ENCODE measurements around the gene MAGIX. TPM values are rescaled to one million over a fixed set of nuclear protein-coding genes. Genes with fewer than 3 reads are reported as not detected.

The MAGIX gene
- total RNA-seq, 1 donor, result 1.8 TPM

GRCh38 chrX:49165901-49166881 lies 3.6 kb downstream of the MAGIX start:
- Histone ChIP-seq H2AFZ (ENCODE audit: low read length) (peak overlapping the region; percentile 51), H4K20me1 (ENCODE audit: insufficient read depth, low read length) (no peaks in the 10 kb centered on the region), H3K79me2 (ENCODE audit: insufficient read depth, low read length) (no peaks in the 10 kb centered on the region), H3K4me3 (ENCODE audit: insufficient read depth, low read length) (peak overlapping the region; percentile 72), H3K27me3 (ENCODE audit: insufficient read depth, low read length) (no peaks in the 10 kb centered on the region), H3K4me1 (ENCODE audit: insufficient read depth, low read length) (peaks cover 12% of the 10 kb centered on the region), H3K27ac (ENCODE audit: low read depth, low read length) (peak overlapping the region; percentile 89), H3K36me3 (ENCODE audit: insufficient read depth, low read length) (no peaks in the 10 kb centered on the region), H3K4me2 (ENCODE audit: insufficient read depth, low read length) (peak overlapping the region; percentile 90), H3K9me3 (ENCODE audit: low read depth, low read length) (no peaks in the 10 kb centered on the region)
- TF ChIP-seq CTCF (IDR thresholded peaks at IDR 0.05; ENCODE audit: extremely low read depth, low read depth, low read length), result no peak
- peak; percentile 96 for DNase-seq (ENCODE audit: insufficient read length, low spot score, missing footprints)

- H3K79me2 ChIP-seq (ENCODE audit: insufficient read depth, low read length), result no peaks in the 10 kb centered on the region
- H3K4me1 ChIP-seq (ENCODE audit: insufficient read depth, low read length), result peaks cover 12% of the 10 kb centered on the region
- H3K36me3 ChIP-seq (ENCODE audit: insufficient read depth, low read length), result no peaks in the 10 kb centered on the region
- TF ChIP-seq CTCF (IDR thresholded peaks at IDR 0.05; ENCODE audit: extremely low read depth, low read depth, low read length), result no peak
- no peaks in the 10 kb centered on the region for H3K27me3 ChIP-seq (ENCODE audit: insufficient read depth, low read length)
- no peaks in the 10 kb centered on the region for H4K20me1 ChIP-seq (ENCODE audit: insufficient read depth, low read length)
- DNase-seq (ENCODE audit: insufficient read length, low spot score, missing footprints), result peak; percentile 96
- peak overlapping the region; percentile 66 for H2AFZ ChIP-seq (ENCODE audit: low read length)
- H3K27ac ChIP-seq (ENCODE audit: low read depth, low read length), result peak overlapping the region; percentile 89
- peak overlapping the region; percentile 90 for H3K4me2 ChIP-seq (ENCODE audit: insufficient read depth, low read length)
- H3K4me3 ChIP-seq (ENCODE audit: insufficient read depth, low read length), result peak overlapping the region; percentile 72
- no peaks in the 10 kb centered on the region for H3K9me3 ChIP-seq (ENCODE audit: low read depth, low read length)
Observed at GRCh38 chrX:49166914-49167739, 4.6 kb downstream of the MAGIX start.

GRCh38 chrX:49167740-49168108 lies 5.2 kb downstream of the MAGIX start:
- no peak for DNase-seq (ENCODE audit: insufficient read length, low spot score, missing footprints)
- no peak for TF ChIP-seq CTCF (IDR thresholded peaks at IDR 0.05; ENCODE audit: extremely low read depth, low read depth, low read length)
- no peaks in the 10 kb centered on the region for H3K36me3 ChIP-seq (ENCODE audit: insufficient read depth, low read length)
- no peaks in the 10 kb centered on the region for H3K9me3 ChIP-seq (ENCODE audit: low read depth, low read length)
- H2AFZ ChIP-seq (ENCODE audit: low read length), result no peak overlapping the region
- no peaks in the 10 kb centered on the region for H3K27me3 ChIP-seq (ENCODE audit: insufficient read depth, low read length)
- peak overlapping the region; percentile 90 for H3K4me2 ChIP-seq (ENCODE audit: insufficient read depth, low read length)
- peak overlapping the region; percentile 89 for H3K27ac ChIP-seq (ENCODE audit: low read depth, low read length)
- peaks cover 12% of the 10 kb centered on the region for H3K4me1 ChIP-seq (ENCODE audit: insufficient read depth, low read length)
- no peaks in the 10 kb centered on the region for H4K20me1 ChIP-seq (ENCODE audit: insufficient read depth, low read length)
- no peaks in the 10 kb centered on the region for H3K79me2 ChIP-seq (ENCODE audit: insufficient read depth, low read length)
- peak overlapping the region; percentile 72 for H3K4me3 ChIP-seq (ENCODE audit: insufficient read depth, low read length)
